ENCODE results near the gene FCGR2B. TPM values are rescaled to one million over a fixed set of nuclear protein-coding genes. Genes with fewer than 3 reads are reported as not detected.

FCGR2B gene
- total and polyA plus RNA-seq, 2 of the 13 experiments (the other 11 are each of a cell fraction or from before 2014, with no cell fraction given) = not detected

DNA sequence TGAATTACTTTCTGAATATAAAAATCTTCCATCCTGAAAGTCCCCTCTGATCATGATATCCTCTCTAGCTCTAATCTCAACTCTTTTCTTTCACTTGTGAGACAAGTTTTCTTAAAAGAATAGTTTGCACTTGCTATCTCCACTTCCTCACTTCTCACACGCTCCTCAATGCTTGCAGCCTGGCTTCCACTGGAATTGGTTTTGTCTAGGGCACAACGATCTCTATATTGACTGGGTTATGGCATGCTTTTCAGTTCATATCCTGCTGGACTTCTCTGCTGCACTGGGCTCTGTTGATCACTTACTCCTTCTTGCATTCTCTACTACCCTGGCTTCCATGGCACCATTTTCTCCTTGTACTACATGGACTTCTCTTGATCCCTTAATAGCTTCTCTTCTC lies 44.6 kb downstream of the FCGR2B start:
- no peak overlapping the region for H3K4me3 ChIP-seq (replicated peaks in 1 of 3; ENCODE audit: insufficient read depth in 1 of 3, low read depth in 2 of 3, low read length in 3 of 3)
- H3K4me2 ChIP-seq (ENCODE audit: low read depth, low read length) = no peak overlapping the region
- POLR2A ChIA-PET = no interaction called here
- H3K9ac ChIP-seq (ENCODE audit: insufficient read depth, low read depth, low read length) = no peak overlapping the region
- intact Hi-C loops (cut with micrococcal nuclease; ENCODE audit: unreplicated experiment) = no loop called here
- DNase-seq (ENCODE audit: low spot score) (no peak), ATAC-seq (no peak), FAIRE-seq (no peak)
- CTCF ChIA-PET (ENCODE audit: low intra/inter-chr PET ratio, low total read pairs) = no interaction called here
- no peaks in the 10 kb centered on the region; a peak in 2 of 5 replicates for H3K27me3 ChIP-seq (ENCODE audit: control insufficient read depth in 1 of 2, insufficient read depth in 2 of 2, low read length in 2 of 2)
- in situ Hi-C loops (cut with HindIII; ENCODE audit: extremely low pct_ligation_motif_present, low pct_unique_long_range_greater_than_20kb) = no loop called here
- H3K27ac ChIP-seq (ENCODE audit: extremely low read length, insufficient read depth, low read length) = no peak overlapping the region
- peaks cover 4% of the 10 kb centered on the region for H3K4me1 ChIP-seq (ENCODE audit: insufficient read depth, low read length)
- TF ChIP-seq ZNF782 (CRISPR knock-in tag; IDR thresholded peaks at IDR 0.05; ENCODE audit: borderline replicate concordance) (no peak), CTCF (CRISPR knock-in tag; IDR thresholded peaks at IDR 0.05) (no peak), MTA3 (CRISPR knock-in tag; IDR thresholded peaks at IDR 0.05) (no peak), ZNF333 (CRISPR knock-in tag; IDR thresholded peaks at IDR 0.05; ENCODE audit: borderline replicate concordance) (no peak), KAT8 (CRISPR knock-in tag; IDR thresholded peaks at IDR 0.05) (no peak), ZBTB49 (CRISPR knock-in tag; IDR thresholded peaks at IDR 0.05; ENCODE audit: borderline replicate concordance) (no peak)
- TF ChIP-seq, protein P1, sequence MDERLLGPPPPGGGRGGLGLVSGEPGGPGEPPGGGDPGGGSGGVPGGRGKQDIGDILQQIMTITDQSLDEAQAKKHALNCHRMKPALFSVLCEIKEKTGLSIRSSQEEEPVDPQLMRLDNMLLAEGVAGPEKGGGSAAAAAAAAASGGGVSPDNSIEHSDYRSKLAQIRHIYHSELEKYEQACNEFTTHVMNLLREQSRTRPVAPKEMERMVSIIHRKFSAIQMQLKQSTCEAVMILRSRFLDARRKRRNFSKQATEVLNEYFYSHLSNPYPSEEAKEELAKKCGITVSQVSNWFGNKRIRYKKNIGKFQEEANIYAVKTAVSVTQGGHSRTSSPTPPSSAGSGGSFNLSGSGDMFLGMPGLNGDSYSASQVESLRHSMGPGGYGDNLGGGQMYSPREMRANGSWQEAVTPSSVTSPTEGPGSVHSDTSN (CRISPR knock-in tag; IDR thresholded peaks at IDR 0.05) = no peak
- TF ChIP-seq, protein P2, sequence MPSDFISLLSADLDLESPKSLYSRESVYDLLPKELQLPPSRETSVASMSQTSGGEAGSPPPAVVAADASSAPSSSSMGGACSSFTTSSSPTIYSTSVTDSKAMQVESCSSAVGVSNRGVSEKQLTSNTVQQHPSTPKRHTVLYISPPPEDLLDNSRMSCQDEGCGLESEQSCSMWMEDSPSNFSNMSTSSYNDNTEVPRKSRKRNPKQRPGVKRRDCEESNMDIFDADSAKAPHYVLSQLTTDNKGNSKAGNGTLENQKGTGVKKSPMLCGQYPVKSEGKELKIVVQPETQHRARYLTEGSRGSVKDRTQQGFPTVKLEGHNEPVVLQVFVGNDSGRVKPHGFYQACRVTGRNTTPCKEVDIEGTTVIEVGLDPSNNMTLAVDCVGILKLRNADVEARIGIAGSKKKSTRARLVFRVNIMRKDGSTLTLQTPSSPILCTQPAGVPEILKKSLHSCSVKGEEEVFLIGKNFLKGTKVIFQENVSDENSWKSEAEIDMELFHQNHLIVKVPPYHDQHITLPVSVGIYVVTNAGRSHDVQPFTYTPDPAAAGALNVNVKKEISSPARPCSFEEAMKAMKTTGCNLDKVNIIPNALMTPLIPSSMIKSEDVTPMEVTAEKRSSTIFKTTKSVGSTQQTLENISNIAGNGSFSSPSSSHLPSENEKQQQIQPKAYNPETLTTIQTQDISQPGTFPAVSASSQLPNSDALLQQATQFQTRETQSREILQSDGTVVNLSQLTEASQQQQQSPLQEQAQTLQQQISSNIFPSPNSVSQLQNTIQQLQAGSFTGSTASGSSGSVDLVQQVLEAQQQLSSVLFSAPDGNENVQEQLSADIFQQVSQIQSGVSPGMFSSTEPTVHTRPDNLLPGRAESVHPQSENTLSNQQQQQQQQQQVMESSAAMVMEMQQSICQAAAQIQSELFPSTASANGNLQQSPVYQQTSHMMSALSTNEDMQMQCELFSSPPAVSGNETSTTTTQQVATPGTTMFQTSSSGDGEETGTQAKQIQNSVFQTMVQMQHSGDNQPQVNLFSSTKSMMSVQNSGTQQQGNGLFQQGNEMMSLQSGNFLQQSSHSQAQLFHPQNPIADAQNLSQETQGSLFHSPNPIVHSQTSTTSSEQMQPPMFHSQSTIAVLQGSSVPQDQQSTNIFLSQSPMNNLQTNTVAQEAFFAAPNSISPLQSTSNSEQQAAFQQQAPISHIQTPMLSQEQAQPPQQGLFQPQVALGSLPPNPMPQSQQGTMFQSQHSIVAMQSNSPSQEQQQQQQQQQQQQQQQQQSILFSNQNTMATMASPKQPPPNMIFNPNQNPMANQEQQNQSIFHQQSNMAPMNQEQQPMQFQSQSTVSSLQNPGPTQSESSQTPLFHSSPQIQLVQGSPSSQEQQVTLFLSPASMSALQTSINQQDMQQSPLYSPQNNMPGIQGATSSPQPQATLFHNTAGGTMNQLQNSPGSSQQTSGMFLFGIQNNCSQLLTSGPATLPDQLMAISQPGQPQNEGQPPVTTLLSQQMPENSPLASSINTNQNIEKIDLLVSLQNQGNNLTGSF (CRISPR knock-in tag; IDR thresholded peaks at IDR 0.05) = no peak
- BruUV-seq (replicated peaks) = no TSS peak
- no peaks in the 10 kb centered on the region for H4K20me1 ChIP-seq (ENCODE audit: insufficient read depth, low read length)
- H3K9me3 ChIP-seq (ENCODE audit: low read length) = no peaks in the 10 kb centered on the region
- H3K79me2 ChIP-seq (ENCODE audit: insufficient read depth, low read length) = no peaks in the 10 kb centered on the region
- H2AFZ ChIP-seq (ENCODE audit: low read length) = no peak overlapping the region
- no peaks in the 10 kb centered on the region for H3K36me3 ChIP-seq (replicated peaks in 1 of 2; ENCODE audit: control insufficient read depth in 1 of 2, insufficient read depth in 2 of 2, low read length in 2 of 2)
- 13% methylated on average over 2 of the region's 2 CpGs for WGBS (ENCODE audit: low lambda C conversion rate)
